ENCODE measurements around the gene BUB1B. TPM values are rescaled to one million over a fixed set of nuclear protein-coding genes. Genes with fewer than 3 reads are reported as not detected.
A peak's percentile ranks its signal among the peaks of the same experiment; 100 is the strongest.

The BUB1B gene
- polyA plus RNA-seq, 1 donor from 2014 or later: 50.0 TPM

- no peaks in the 10 kb centered on the region for H3F3A ChIP-seq (ENCODE audit: insufficient read depth, low read length, poor library complexity, severe bottlenecking)
- no peaks in the 10 kb centered on the region for H4K20me1 ChIP-seq (ENCODE audit: insufficient read depth)
- no peaks in the 10 kb centered on the region for H3K9me3 ChIP-seq (ENCODE audit: low read length)
- no peak overlapping the region for H2AFZ ChIP-seq (ENCODE audit: low read depth, low read length)
- H3K27me3 ChIP-seq (ENCODE audit: insufficient read depth, low read depth, low read length): peaks cover 45% of the 10 kb centered on the region
- TF ChIP-seq TAF1 (IDR thresholded peaks at IDR 0.05; ENCODE audit: low read depth): no peak
- TF ChIP-seq REST (IDR thresholded peaks at IDR 0.05; ENCODE audit: borderline replicate concordance): no peak
- TF ChIP-seq RAD21 (conservative IDR thresholded peaks at IDR 0.05): no peak
- no peak for TF ChIP-seq SMC3 (conservative IDR thresholded peaks at IDR 0.05; ENCODE audit: poor library complexity)
- no peak for TF ChIP-seq EP300 (conservative IDR thresholded peaks at IDR 0.05; ENCODE audit: poor library complexity, severe bottlenecking)
- no peak for TF ChIP-seq POLR2AphosphoS5 (IDR thresholded peaks at IDR 0.05)
- no peak for TF ChIP-seq EZH2 (IDR thresholded peaks at IDR 0.05; ENCODE audit: borderline replicate concordance, insufficient read depth, low read length, poor library complexity, severe bottlenecking)
- no peak for TF ChIP-seq CTCF (IDR thresholded peaks at IDR 0.05; ENCODE audit: poor library complexity, severe bottlenecking)
- TF ChIP-seq MXI1 (conservative IDR thresholded peaks at IDR 0.05; ENCODE audit: poor library complexity, severe bottlenecking): no peak
- no peak overlapping the region for H3K4me2 ChIP-seq (ENCODE audit: low read length)
- H3K79me2 ChIP-seq (replicated peaks; ENCODE audit: insufficient read depth, low read length): no peaks in the 10 kb centered on the region
- peak overlapping the region; percentile 54 for H3K4me3 ChIP-seq (ENCODE audit: low read length)
- peaks cover 3% of the 10 kb centered on the region for H3K36me3 ChIP-seq (ENCODE audit: insufficient read depth, low read length)
- H3K27ac ChIP-seq (ENCODE audit: low read length): no peak overlapping the region
- no peak overlapping the region for H3K9ac ChIP-seq (ENCODE audit: low read length)
- no peaks in the 10 kb centered on the region for H3K9me2 ChIP-seq (ENCODE audit: insufficient read depth, low read length)
Measured at GRCh38 chr15:40253167-40253790, 92.4 kb downstream of the BUB1B start.

GRCh38 chr15:40254452-40254851 is 93.6 kb downstream of the BUB1B start:
- no peaks in the 10 kb centered on the region for H3K9me3 ChIP-seq (ENCODE audit: low read length)
- no peaks in the 10 kb centered on the region for H3F3A ChIP-seq (ENCODE audit: insufficient read depth, low read length, poor library complexity, severe bottlenecking)
- no peaks in the 10 kb centered on the region for H4K20me1 ChIP-seq (ENCODE audit: insufficient read depth)
- H3K9ac ChIP-seq (ENCODE audit: low read length): no peak overlapping the region
- peaks cover 3% of the 10 kb centered on the region for H3K36me3 ChIP-seq (ENCODE audit: insufficient read depth, low read length)
- no peaks in the 10 kb centered on the region for H3K79me2 ChIP-seq (replicated peaks; ENCODE audit: insufficient read depth, low read length)
- no peak overlapping the region for H2AFZ ChIP-seq (ENCODE audit: low read depth, low read length)
- no peak overlapping the region for H3K27ac ChIP-seq (ENCODE audit: low read length)
- H3K27me3 ChIP-seq (ENCODE audit: insufficient read depth, low read depth, low read length): peaks cover 45% of the 10 kb centered on the region
- no peaks in the 10 kb centered on the region for H3K9me2 ChIP-seq (ENCODE audit: insufficient read depth, low read length)
- no peak overlapping the region for H3K4me3 ChIP-seq (ENCODE audit: low read length)
- no peak overlapping the region for H3K4me2 ChIP-seq (ENCODE audit: low read length)
- TF ChIP-seq CTCF (IDR thresholded peaks at IDR 0.05; ENCODE audit: poor library complexity, severe bottlenecking) (no peak), REST (IDR thresholded peaks at IDR 0.05; ENCODE audit: borderline replicate concordance) (no peak), MXI1 (conservative IDR thresholded peaks at IDR 0.05; ENCODE audit: poor library complexity, severe bottlenecking) (no peak), SMC3 (conservative IDR thresholded peaks at IDR 0.05; ENCODE audit: poor library complexity) (no peak), POLR2AphosphoS5 (IDR thresholded peaks at IDR 0.05) (no peak), RAD21 (conservative IDR thresholded peaks at IDR 0.05) (no peak), TAF1 (IDR thresholded peaks at IDR 0.05; ENCODE audit: low read depth) (no peak), EP300 (conservative IDR thresholded peaks at IDR 0.05; ENCODE audit: poor library complexity, severe bottlenecking) (no peak)
